Rectal smooth muscle tissue (tissue), 1 donor: ENCODE measurements around the gene CFH.
"Not testable (repeated sequence)": the region's sequence is repeated elsewhere in the genome, so short reads cannot be mapped to it uniquely, and the experiment has no call there.

Source experiments
- H3K27ac ChIP-seq: one replicate; pipeline ENCODE4 v1.7.0; 2013; ENCODE audit warnings: low read depth, low read length, inconsistent platforms
- H3K27me3 ChIP-seq: one replicate; pipeline ENCODE4 v1.7.0; 2013; ENCODE audit warnings: low read length; ENCODE audit not compliant: control insufficient read depth, insufficient read depth
- H3K36me3 ChIP-seq: one replicate; pipeline ENCODE4 v1.7.0; 2013; ENCODE audit warnings: low read length; ENCODE audit not compliant: control insufficient read depth, insufficient read depth
- H3K4me1 ChIP-seq: one replicate; pipeline ENCODE4 v1.7.0; 2013; ENCODE audit warnings: low read length; ENCODE audit not compliant: control insufficient read depth, insufficient read depth
- H3K4me3 ChIP-seq: one replicate; pipeline ENCODE4 v1.7.0; 2013; ENCODE audit warnings: low read length
- H3K9ac ChIP-seq: one replicate; pipeline ENCODE4 v1.7.0; 2013; ENCODE audit warnings: low read length

The CFH gene

GRCh38 chr1:196651637-196652215, at the start of gene CFH:
TSS of gene CFH (plus strand) at chr1:196652043. CDS start at chr1:196652118, 75 bp downstream.
- no peaks in the 10 kb centered on the region for H3K4me1 ChIP-seq
- no peaks in the 10 kb centered on the region for H3K27me3 ChIP-seq
- H3K27ac ChIP-seq = no peak within 1 kb of the TSS
- H3K9ac ChIP-seq = no peak within 1 kb of the TSS
- no peaks in the 10 kb centered on the region for H3K36me3 ChIP-seq
- no peak within 1 kb of the TSS for H3K4me3 ChIP-seq

- no peak overlapping the region for H3K27ac ChIP-seq
- H3K9ac ChIP-seq = no peak overlapping the region
- H3K36me3 ChIP-seq = no peaks in the 10 kb centered on the region
- no peaks in the 10 kb centered on the region for H3K4me1 ChIP-seq
- H3K27me3 ChIP-seq = no peaks in the 10 kb centered on the region
- no peak overlapping the region for H3K4me3 ChIP-seq
Measured at GRCh38 chr1:196603651-196604050, 48.2 kb upstream of the CFH start.

- Histone ChIP-seq H3K36me3 (no peaks in the 10 kb centered on the region), H3K4me3 (peak overlapping the region; percentile 57), H3K9ac (no peak overlapping the region), H3K27me3 (no peaks in the 10 kb centered on the region), H3K4me1 (peaks cover 2% of the 10 kb centered on the region), H3K27ac (peak overlapping the region; percentile 59)
Measured at GRCh38 chr1:196607981-196608380, 43.9 kb upstream of the CFH start.

- Histone ChIP-seq H3K27me3 (no peaks in the 10 kb centered on the region), H3K4me1 (peaks cover 2% of the 10 kb centered on the region), H3K4me3 (peak within 1 kb of the TSS; percentile 57), H3K36me3 (no peaks in the 10 kb centered on the region), H3K9ac (no peak within 1 kb of the TSS), H3K27ac (peak within 1 kb of the TSS; percentile 59)
Measured at GRCh38 chr1:196608390-196609369, 43.2 kb upstream of the CFH start, which contains the start of gene KCNT2. TSS of gene KCNT2 (minus strand) at chr1:196608440. CDS start at chr1:196608309, 131 bp downstream.

- Histone ChIP-seq H3K36me3 (no peaks in the 10 kb centered on the region), H3K4me3 (peak overlapping the region; percentile 57), H3K4me1 (peaks cover 2% of the 10 kb centered on the region), H3K27me3 (no peaks in the 10 kb centered on the region), H3K27ac (peak overlapping the region; percentile 59), H3K9ac (no peak overlapping the region)
Measured at GRCh38 chr1:196609370-196609737, 42.5 kb upstream of the CFH start.

- Histone ChIP-seq H3K4me3 (no peak overlapping the region), H3K27ac (no peak overlapping the region), H3K27me3 (no peaks in the 10 kb centered on the region), H3K36me3 (no peaks in the 10 kb centered on the region), H3K9ac (no peak overlapping the region), H3K4me1 (peaks cover 2% of the 10 kb centered on the region)
Measured at GRCh38 chr1:196611873-196612272, 40.0 kb upstream of the CFH start.

GRCh38 chr1:196619721-196620120, 32.1 kb upstream of the CFH start:
- Histone ChIP-seq H3K4me1 (no peaks in the 10 kb centered on the region), H3K36me3 (no peaks in the 10 kb centered on the region), H3K9ac (no peak overlapping the region), H3K27ac (no peak overlapping the region), H3K4me3 (no peak overlapping the region), H3K27me3 (no peaks in the 10 kb centered on the region)

- Histone ChIP-seq H3K9ac (no peak overlapping the region), H3K27me3 (no peaks in the 10 kb centered on the region), H3K36me3 (no peaks in the 10 kb centered on the region), H3K4me3 (no peak overlapping the region), H3K27ac (no peak overlapping the region), H3K4me1 (no peaks in the 10 kb centered on the region)
Measured at GRCh38 chr1:196623079-196623478, 28.8 kb upstream of the CFH start.

- Histone ChIP-seq H3K27me3 (no peaks in the 10 kb centered on the region), H3K27ac (no peak overlapping the region), H3K4me3 (no peak overlapping the region), H3K4me1 (no peaks in the 10 kb centered on the region), H3K36me3 (no peaks in the 10 kb centered on the region), H3K9ac (no peak overlapping the region)
Measured at GRCh38 chr1:196628838-196629237, 23.0 kb upstream of the CFH start.

GRCh38 chr1:196637606-196638005, 14.2 kb upstream of the CFH start:
- H3K4me1 ChIP-seq = no peaks in the 10 kb centered on the region
- H3K27ac ChIP-seq = no peak overlapping the region
- no peak overlapping the region for H3K9ac ChIP-seq
- no peak overlapping the region for H3K4me3 ChIP-seq
- no peaks in the 10 kb centered on the region for H3K36me3 ChIP-seq
- H3K27me3 ChIP-seq = no peaks in the 10 kb centered on the region

GRCh38 chr1:196638466-196638865, 13.4 kb upstream of the CFH start:
- H3K4me1 ChIP-seq = no peaks in the 10 kb centered on the region

GRCh38 chr1:196639291-196639690, 12.6 kb upstream of the CFH start:
- H3K27me3 ChIP-seq, H3K4me1 ChIP-seq, H3K36me3 ChIP-seq, H3K9ac ChIP-seq, H3K27ac ChIP-seq, H3K4me3 ChIP-seq: not testable (repeated sequence)

More at GRCh38 chr1:196638466-196638865, 13.4 kb upstream of the CFH start:
- Histone ChIP-seq H3K36me3 (no peaks in the 10 kb centered on the region), H3K27me3 (no peaks in the 10 kb centered on the region), H3K27ac (no peak overlapping the region), H3K9ac (no peak overlapping the region), H3K4me3 (no peak overlapping the region)
